Stimulated activated naive CD8-positive, alpha-beta T cell treated with anti-CD3 and anti-CD28 coated beads, Interleukin-15, Interleukin-2, amounts not matched to agents 100 ng/mL and 50 ng/mL, for 24 hours (primary cell): Measurements from ENCODE around the gene TMEM117.
"Not testable (repeated sequence)": the region's sequence is repeated elsewhere in the genome, so short reads cannot be mapped to it uniquely, and the experiment has no call there.

Experiments used
- H3K27ac Mint-ChIP-seq: one replicate; pipeline ENCODE4 v1.8.0; 2021; ENCODE audit warnings: mild to moderate bottlenecking, mixed read lengths
- H3K27me3 Mint-ChIP-seq: one replicate; pipeline ENCODE4 v1.8.0; 2021; ENCODE audit warnings: mixed read lengths
- H3K36me3 Mint-ChIP-seq: one replicate; pipeline ENCODE4 v1.8.0; 2021; ENCODE audit warnings: low read depth, mixed read lengths
- H3K4me1 Mint-ChIP-seq: one replicate; pipeline ENCODE4 v1.8.0; 2021; ENCODE audit warnings: low read depth, mixed read lengths
- H3K4me3 Mint-ChIP-seq: one replicate; pipeline ENCODE4 v1.8.0; 2021; ENCODE audit warnings: mild to moderate bottlenecking, mixed read lengths
- H3K9me3 Mint-ChIP-seq: one replicate; pipeline ENCODE4 v1.8.0; 2021; ENCODE audit warnings: mixed read lengths

TMEM117 gene

GRCh38 chr12:44026926-44027325 is 191.0 kb downstream of the TMEM117 start:
- not testable (repeated sequence) for H3K27me3 Mint-ChIP-seq, H3K27ac Mint-ChIP-seq, H3K36me3 Mint-ChIP-seq, H3K4me3 Mint-ChIP-seq, H3K4me1 Mint-ChIP-seq, H3K9me3 Mint-ChIP-seq

- H3K4me3 Mint-ChIP-seq, result no peak overlapping the region
- H3K4me1 Mint-ChIP-seq, result no peaks in the 10 kb centered on the region
- no peak overlapping the region for H3K27ac Mint-ChIP-seq
- no peaks in the 10 kb centered on the region for H3K27me3 Mint-ChIP-seq
- peaks cover 8% of the 10 kb centered on the region for H3K9me3 Mint-ChIP-seq
- peaks cover 9% of the 10 kb centered on the region for H3K36me3 Mint-ChIP-seq
Observed at GRCh38 chr12:44029194-44029593, 193.3 kb downstream of the TMEM117 start.

DNA sequence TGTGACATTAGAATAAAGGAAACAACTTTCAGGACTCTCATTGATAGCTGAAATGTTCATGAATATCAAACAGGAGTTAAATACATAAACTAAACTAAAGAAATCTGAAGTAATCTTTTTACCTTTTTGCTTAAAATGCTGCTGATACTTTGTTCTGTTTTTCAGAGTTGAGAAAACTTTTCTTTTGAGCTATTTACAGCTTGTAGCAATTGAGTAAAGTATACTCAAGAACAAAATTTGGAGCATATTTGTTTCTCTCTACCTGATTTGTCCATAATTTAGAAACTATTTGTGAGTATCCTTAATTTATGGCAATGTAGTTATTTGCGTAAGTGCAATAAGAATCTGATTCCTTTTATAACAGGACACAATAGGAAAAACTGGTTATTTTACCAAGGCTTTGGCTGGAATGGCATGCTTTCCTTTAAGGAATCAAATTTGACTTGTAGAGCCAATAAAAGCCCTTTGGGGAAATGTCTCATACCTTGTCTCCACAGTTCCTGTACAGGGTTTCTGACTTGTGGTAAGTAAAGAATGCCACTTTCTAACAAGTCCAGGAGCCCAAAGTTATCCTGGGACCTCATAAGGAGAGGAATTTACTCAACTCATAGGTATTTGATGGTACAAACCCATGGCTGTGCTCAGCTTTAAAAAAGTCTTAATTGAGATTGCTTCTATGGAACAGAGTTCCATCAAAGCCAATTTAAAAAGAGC is 195.7 kb downstream of the TMEM117 start:
- peaks cover 8% of the 10 kb centered on the region for H3K9me3 Mint-ChIP-seq
- H3K4me1 Mint-ChIP-seq, result no peaks in the 10 kb centered on the region
- peaks cover 9% of the 10 kb centered on the region for H3K36me3 Mint-ChIP-seq
- no peak overlapping the region for H3K27ac Mint-ChIP-seq
- H3K4me3 Mint-ChIP-seq, result no peak overlapping the region
- no peaks in the 10 kb centered on the region for H3K27me3 Mint-ChIP-seq

DNA sequence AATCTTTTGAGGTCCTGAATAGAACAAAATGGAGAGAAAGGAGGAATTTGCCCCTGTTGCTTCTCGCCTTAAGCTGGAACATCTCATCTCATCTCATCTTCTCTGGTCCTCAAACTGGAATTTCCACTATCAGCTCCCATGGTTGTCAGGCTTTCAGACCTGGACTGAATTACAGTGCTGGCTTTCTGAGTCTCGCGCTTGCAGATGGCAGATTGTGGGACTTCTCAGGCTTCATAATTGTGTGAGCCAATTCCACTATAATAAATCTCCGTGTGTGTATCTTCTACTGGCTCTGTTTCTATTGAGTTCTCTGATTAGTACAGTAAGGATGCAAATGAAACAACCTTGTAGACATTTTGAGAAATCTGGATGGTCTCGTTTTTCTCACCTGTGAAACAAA is 199.0 kb downstream of the TMEM117 start:
- H3K9me3 Mint-ChIP-seq, result no peaks in the 10 kb centered on the region

GRCh38 chr12:44036875-44037443 is 201.1 kb downstream of the TMEM117 start:
- H3K9me3 Mint-ChIP-seq, result no peaks in the 10 kb centered on the region
- peaks cover 13% of the 10 kb centered on the region for H3K36me3 Mint-ChIP-seq
- H3K4me1 Mint-ChIP-seq, result no peaks in the 10 kb centered on the region
- H3K27me3 Mint-ChIP-seq, result no peaks in the 10 kb centered on the region
- H3K4me3 Mint-ChIP-seq, result no peak overlapping the region
- no peak overlapping the region for H3K27ac Mint-ChIP-seq

More for the DNA sequence above, 199.0 kb downstream of the TMEM117 start:
- Mint-ChIP-seq H3K27me3 (no peaks in the 10 kb centered on the region), H3K27ac (no peak overlapping the region), H3K36me3 (peaks cover 9% of the 10 kb centered on the region), H3K4me3 (no peak overlapping the region), H3K4me1 (no peaks in the 10 kb centered on the region)

DNA sequence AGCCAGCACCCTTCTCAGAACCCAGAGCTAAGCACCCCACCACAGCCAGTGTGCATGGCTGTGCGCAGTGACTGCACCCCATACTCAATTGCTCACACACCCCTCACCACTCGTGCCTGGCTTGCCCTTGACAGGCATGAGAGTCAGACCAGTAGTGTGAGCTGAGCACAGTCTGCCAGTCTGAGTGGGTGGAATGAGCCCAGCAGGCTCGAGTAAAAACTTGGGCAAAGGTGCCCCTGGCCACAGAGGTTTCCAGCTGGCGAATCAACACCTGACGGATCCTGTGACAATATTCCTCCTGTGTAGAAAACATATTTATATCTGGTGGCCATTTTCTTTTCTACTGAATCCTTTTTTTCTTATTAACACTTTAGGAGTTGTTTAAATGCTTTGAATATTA is 202.5 kb downstream of the TMEM117 start:
- Mint-ChIP-seq H3K9me3 (no peaks in the 10 kb centered on the region), H3K36me3 (peaks cover 5% of the 10 kb centered on the region), H3K27me3 (no peaks in the 10 kb centered on the region), H3K27ac (no peak overlapping the region), H3K4me1 (no peaks in the 10 kb centered on the region), H3K4me3 (no peak overlapping the region)

DNA sequence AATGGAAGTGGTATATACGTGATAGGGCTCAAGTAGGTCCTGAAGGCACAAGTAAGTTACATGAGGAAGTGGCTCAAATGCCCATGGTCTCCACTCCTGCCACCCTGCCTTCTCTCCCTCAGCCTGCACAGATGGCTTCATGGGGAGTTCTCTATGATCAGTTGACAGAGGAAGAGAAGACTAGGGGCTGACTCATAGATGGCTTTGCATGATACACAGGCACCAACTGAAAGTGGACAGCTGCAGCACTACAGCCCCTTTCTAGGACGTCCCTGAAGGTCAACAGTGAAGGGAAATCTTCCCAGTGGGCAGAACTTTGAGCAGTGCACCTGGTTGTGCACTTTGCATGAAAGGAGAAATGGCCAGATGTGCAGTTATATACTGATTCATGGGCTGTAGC is 208.6 kb downstream of the TMEM117 start:
- not testable (repeated sequence) for H3K27me3 Mint-ChIP-seq, H3K4me3 Mint-ChIP-seq, H3K36me3 Mint-ChIP-seq, H3K27ac Mint-ChIP-seq, H3K9me3 Mint-ChIP-seq, H3K4me1 Mint-ChIP-seq

- no peak overlapping the region for H3K4me3 Mint-ChIP-seq
- peaks cover 4% of the 10 kb centered on the region for H3K36me3 Mint-ChIP-seq
- peaks cover 3% of the 10 kb centered on the region for H3K9me3 Mint-ChIP-seq
- no peaks in the 10 kb centered on the region for H3K27me3 Mint-ChIP-seq
- no peaks in the 10 kb centered on the region for H3K4me1 Mint-ChIP-seq
- H3K27ac Mint-ChIP-seq, result no peak overlapping the region
Observed at GRCh38 chr12:44046732-44047417, 211.0 kb downstream of the TMEM117 start.

DNA sequence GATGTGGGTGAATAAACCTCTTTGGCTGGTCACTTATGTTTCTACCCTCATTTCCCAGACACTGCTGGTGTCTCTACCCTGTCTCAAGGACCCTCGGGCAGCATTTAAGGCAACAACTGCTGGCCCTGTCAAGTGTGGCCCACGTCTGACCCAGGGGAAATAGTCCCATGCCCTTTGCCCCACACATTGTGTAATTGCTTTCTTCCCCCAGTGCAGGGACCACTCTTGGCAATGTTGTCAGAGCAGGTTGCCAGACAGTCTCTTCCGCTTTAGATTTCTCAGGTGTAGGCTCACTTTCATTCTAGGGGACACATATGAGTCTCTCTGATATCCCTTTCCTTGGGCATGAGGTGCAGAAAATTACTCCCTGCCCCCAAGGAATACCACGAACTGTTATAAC is 216.7 kb downstream of the TMEM117 start:
- Mint-ChIP-seq H3K9me3 (peaks cover 3% of the 10 kb centered on the region), H3K27me3 (no peaks in the 10 kb centered on the region), H3K4me3 (no peak overlapping the region), H3K4me1 (no peaks in the 10 kb centered on the region), H3K27ac (no peak overlapping the region), H3K36me3 (no peaks in the 10 kb centered on the region)

DNA sequence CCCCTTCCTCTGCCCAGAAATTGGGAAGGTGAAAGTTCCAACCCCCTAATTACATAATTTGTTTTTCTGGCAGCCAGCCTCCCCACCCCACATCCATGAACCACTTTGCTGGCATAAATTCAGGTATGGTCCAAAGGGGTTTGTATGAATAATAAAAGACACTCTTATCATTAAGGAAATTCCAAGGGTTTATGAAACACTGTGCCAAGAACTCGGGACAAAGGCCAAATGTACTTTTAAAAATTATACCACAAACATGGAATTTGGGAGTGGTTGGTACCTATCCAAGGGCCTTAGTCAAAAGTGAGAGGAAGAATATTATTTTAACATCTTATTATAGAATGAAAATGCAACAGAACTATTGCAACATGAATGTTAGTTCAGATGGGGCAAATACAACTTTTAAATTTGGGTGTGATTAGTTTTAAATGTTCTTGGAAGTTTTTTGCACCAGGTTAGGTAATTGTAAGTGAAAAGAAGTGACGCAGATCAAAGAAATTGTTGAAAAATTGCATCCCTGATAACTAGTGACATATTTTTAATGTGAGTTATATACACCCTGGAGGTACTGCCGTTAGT is 217.8 kb downstream of the TMEM117 start:
- no peaks in the 10 kb centered on the region for H3K27me3 Mint-ChIP-seq
- no peak overlapping the region for H3K4me3 Mint-ChIP-seq
- H3K36me3 Mint-ChIP-seq, result no peaks in the 10 kb centered on the region
- H3K4me1 Mint-ChIP-seq, result no peaks in the 10 kb centered on the region
- no peaks in the 10 kb centered on the region for H3K9me3 Mint-ChIP-seq
- no peak overlapping the region for H3K27ac Mint-ChIP-seq

- Mint-ChIP-seq H3K4me1 (no peaks in the 10 kb centered on the region), H3K9me3 (no peaks in the 10 kb centered on the region), H3K27ac (no peak overlapping the region), H3K36me3 (no peaks in the 10 kb centered on the region), H3K4me3 (no peak overlapping the region), H3K27me3 (no peaks in the 10 kb centered on the region)
Observed at GRCh38 chr12:44054281-44054680, 218.4 kb downstream of the TMEM117 start.

GRCh38 chr12:44058366-44058765 is 222.5 kb downstream of the TMEM117 start:
- H3K4me3 Mint-ChIP-seq, result no peak overlapping the region
- no peak overlapping the region for H3K27ac Mint-ChIP-seq
- no peaks in the 10 kb centered on the region for H3K36me3 Mint-ChIP-seq
- no peaks in the 10 kb centered on the region for H3K27me3 Mint-ChIP-seq
- H3K9me3 Mint-ChIP-seq, result no peaks in the 10 kb centered on the region
- no peaks in the 10 kb centered on the region for H3K4me1 Mint-ChIP-seq

GRCh38 chr12:44059476-44059875 is 223.6 kb downstream of the TMEM117 start:
- no peaks in the 10 kb centered on the region for H3K4me1 Mint-ChIP-seq
- no peaks in the 10 kb centered on the region for H3K9me3 Mint-ChIP-seq
- H3K27me3 Mint-ChIP-seq, result no peaks in the 10 kb centered on the region
- no peaks in the 10 kb centered on the region for H3K36me3 Mint-ChIP-seq
- H3K27ac Mint-ChIP-seq, result no peak overlapping the region
- no peak overlapping the region for H3K4me3 Mint-ChIP-seq

DNA sequence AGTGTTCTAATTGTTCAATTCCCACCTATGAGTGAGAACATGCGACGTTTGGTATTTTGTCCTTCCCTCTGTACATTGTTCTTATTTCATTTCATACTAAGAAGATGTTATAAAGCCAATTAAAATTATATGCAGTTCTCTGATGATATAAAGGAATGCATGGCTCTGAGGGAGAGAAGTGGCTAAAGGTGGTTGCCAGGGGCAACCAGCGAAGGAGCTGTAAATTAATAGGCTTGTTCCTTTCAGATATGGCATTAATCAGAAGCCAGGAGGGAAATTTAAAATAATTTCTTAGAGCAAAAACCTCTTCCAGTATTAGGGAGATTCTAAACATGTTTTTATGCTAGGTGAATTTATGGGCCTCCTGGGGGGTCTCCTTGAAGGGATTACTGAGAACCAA is 227.8 kb downstream of the TMEM117 start:
- no peaks in the 10 kb centered on the region for H3K27me3 Mint-ChIP-seq
- H3K4me1 Mint-ChIP-seq, result no peaks in the 10 kb centered on the region
- H3K36me3 Mint-ChIP-seq, result no peaks in the 10 kb centered on the region
- H3K9me3 Mint-ChIP-seq, result no peaks in the 10 kb centered on the region
- H3K27ac Mint-ChIP-seq, result no peak overlapping the region
- no peak overlapping the region for H3K4me3 Mint-ChIP-seq

DNA sequence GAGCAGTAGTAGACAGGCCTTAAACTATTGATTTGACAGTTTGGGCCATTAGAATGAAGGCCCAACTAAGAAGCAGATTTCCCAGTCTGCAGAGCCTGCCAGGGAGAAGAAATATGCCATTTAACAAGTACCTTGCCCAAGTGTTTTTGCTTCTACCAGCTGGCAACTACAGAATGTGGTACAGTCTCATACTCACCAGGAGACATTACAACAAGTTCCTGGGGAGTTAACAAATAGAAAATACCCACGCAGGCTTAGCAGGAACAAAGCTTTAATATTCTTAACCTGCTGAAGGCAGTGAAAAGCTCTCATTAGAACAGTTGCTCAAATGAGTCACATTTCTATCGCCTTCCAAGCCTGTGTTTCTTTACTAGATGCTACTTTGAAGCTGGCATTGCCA is 241.0 kb downstream of the TMEM117 start:
- no peaks in the 10 kb centered on the region for H3K9me3 Mint-ChIP-seq
- H3K4me1 Mint-ChIP-seq, result no peaks in the 10 kb centered on the region
- H3K27me3 Mint-ChIP-seq, result no peaks in the 10 kb centered on the region
- H3K27ac Mint-ChIP-seq, result no peak overlapping the region
- peaks cover 3% of the 10 kb centered on the region for H3K36me3 Mint-ChIP-seq
- no peak overlapping the region for H3K4me3 Mint-ChIP-seq
